GM13977 (cell line): Measurements from ENCODE around the gene B4GALNT1.

Experiments used
- DNase-seq: peaks from one replicate; pipeline ENCODE4 v3.0.0; 2012; ENCODE audit warnings: low spot score
- in situ Hi-C: fragments of 300-500 bp; cut with MboI; formaldehyde crosslinking; loops from one replicate; pipeline ENCODE4 v1.12.0; 2022; ENCODE audit warnings: low sequenced_read_pairs, low pct_unique_long_range_greater_than_20kb, mixed read lengths, inconsistent platforms; ENCODE audit not compliant: unreplicated experiment
- TF ChIP-seq, protein P1 (sequence below): IDR thresholded peaks from 2 replicates; pipeline ENCODE4 v1.5.1; 2012; ENCODE audit warnings: mild to moderate bottlenecking, control low read depth; ENCODE audit not compliant: insufficient read depth; ENCODE audit errors: extremely low read depth, missing control alignments

The B4GALNT1 gene

DNA sequence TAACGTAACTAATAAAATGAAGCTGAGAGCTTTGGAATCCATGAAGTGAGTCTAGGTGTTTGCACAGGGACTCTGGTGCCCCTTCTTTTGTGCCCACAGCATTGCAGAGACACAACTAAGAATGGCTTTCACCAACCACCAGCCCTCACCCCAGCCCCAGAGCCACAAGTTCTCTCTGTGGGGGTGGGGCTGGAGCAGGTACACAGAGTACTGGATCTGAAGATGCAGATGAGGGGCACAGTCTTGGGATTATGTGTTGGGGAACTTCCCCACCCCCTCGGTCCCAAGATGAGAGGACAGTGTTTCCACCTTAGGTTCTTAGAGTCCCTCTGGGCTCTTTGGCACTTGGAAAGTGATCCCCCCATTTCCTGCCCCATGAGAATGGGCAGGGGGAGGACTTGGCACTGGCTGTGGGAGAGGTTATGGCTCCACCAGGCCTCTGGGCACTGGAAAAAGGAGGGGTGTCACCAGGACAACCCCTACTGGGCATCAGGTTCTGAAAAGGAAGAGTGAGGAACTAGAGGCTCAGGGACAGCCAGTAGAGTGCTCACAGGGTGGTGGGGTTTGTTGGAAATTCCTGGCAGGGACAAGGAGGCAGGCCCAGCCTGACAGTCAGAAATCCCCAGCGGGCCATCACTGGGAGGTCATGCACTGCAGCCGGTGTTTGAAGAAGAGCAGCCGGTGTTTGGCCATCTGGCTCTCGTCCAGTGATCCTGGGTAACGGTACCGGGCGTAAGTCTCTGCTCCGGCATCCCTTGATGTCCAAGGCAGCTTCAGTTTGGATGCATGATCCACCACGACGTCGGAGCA, 6.7 kb downstream of the B4GALNT1 start:
- TF ChIP-seq, protein P1, sequence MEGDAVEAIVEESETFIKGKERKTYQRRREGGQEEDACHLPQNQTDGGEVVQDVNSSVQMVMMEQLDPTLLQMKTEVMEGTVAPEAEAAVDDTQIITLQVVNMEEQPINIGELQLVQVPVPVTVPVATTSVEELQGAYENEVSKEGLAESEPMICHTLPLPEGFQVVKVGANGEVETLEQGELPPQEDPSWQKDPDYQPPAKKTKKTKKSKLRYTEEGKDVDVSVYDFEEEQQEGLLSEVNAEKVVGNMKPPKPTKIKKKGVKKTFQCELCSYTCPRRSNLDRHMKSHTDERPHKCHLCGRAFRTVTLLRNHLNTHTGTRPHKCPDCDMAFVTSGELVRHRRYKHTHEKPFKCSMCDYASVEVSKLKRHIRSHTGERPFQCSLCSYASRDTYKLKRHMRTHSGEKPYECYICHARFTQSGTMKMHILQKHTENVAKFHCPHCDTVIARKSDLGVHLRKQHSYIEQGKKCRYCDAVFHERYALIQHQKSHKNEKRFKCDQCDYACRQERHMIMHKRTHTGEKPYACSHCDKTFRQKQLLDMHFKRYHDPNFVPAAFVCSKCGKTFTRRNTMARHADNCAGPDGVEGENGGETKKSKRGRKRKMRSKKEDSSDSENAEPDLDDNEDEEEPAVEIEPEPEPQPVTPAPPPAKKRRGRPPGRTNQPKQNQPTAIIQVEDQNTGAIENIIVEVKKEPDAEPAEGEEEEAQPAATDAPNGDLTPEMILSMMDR: no peak
- in situ Hi-C loops: no loop called here
- no peak for DNase-seq

DNA sequence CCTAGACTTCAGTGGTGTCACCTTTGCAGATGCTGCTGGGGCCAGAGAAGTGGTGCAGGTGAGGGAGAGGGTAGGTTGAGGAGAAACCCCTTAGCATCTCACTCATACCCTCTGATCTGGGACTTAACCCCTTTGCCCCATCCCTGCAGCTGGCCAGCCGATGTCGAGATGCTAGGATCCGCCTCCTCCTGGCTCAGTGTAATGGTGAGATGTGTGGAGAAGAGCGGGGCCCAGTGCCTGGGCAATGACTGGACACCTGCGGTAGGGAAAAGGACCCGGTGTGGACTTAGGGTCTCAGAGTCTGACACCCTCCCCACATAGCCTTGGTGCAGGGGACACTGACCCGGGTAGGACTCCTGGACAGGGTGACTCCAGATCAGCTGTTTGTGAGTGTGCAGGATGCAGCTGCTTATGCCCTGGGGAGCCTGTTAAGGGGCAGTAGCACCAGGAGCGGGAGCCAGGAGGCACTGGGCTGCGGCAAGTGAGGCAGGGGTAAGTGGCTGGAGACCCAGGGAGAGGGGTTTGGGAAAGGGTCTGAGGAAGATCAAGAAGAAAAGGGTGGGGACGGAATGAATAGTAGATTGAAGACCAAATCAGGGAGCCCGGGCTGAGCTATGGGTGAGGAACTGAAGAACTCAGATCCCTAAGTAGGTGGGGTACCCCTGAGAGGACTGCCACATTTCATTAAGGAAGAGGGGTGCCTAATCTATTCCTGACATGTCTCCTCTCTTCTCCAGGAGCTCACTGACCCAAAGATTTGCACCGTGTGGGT, 7.6 kb downstream of the B4GALNT1 start:
- in situ Hi-C loops: no loop called here
- TF ChIP-seq, protein P1: no peak

DNA sequence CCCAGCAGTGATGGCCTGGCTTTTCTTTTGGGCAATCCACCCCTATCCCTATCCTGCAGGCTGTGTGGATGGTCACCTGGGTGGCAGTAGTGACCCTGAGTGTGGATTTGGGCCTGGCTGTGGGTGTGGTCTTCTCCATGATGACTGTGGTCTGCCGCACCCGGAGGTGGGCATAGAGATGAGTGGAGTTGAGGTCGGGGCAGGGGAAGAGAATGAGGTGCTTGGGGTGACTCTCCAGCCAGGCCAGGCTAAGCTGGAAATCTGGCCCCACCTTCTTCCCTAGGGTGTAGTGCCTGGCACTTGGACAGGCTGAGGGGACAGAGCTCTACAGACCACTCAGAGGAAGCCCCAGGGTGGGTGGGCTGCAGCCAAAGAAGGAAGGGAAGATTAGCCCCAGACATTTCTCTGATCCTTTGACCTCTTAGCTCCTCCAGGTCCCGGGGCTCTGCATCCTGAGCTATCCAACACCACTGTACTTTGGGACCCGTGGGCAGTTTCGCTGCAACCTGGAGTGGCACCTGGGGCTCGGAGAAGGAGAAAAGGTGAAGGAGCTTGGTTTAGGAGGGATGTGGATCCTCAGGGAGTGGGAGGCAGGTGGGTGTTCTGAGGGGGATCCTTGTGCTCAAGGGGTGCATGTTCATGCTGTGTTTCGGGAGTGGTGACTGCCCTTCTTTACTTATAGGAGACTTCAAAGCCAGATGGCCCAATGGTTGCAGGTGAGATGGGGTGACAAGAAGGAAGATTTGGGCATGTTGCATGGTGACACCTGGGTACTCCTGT, 8.4 kb downstream of the B4GALNT1 start:
- no peak for DNase-seq
- TF ChIP-seq, protein P1: no peak
- in situ Hi-C loops: no loop called here

More for the DNA sequence above, 7.6 kb downstream of the B4GALNT1 start:
- DNase-seq: no peak

DNA sequence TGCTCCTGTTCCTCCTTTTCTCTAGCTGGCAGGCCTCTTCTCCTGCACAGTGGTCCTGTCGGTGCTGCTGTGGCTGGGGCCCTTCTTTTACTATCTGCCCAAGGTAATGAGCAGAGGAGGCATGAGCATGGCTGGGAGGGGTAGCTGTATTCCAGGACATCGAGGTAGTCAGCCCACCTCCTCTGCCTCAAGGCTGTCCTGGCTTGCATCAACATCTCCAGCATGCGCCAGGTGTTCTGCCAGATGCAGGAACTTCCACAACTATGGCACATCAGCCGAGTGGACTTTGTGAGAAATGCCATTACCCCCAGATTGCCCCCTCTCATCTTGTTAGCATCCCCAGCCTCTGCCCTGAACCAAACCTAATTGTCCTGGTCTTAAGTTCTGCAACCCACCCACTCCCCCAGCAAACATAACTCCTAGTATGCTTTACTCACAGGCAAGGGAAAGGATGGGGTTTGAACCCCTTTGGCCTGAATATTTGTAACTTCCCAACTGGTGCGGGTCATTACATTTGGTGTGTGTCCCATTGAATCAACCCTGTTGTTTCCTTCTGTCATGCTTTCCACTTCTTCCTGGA, 9.1 kb downstream of the B4GALNT1 start:
- in situ Hi-C loops: no loop called here
- TF ChIP-seq, protein P1: no peak

DNA sequence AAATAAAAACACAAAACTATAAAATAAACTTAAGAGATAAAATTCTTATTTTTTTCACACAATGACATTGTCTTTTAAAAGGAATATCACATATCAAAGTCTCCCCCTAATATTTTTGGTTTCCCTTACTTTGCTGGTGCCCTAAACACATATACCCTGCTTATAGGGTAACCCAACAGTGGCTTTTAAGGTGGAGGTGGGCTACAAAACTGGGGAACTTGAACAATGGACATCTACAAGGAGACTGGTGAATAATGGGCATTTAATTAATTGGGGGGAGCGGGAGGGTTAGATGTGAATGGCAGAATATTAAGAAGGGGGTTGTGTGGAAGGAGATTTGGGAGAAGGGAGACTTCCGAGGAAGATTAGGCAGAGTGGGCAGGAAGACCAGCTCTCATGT, 9.6 kb downstream of the B4GALNT1 start:
- DNase-seq: no peak
- in situ Hi-C loops: no loop called here
- TF ChIP-seq, protein P1: no peak

More for the DNA sequence above, 9.1 kb downstream of the B4GALNT1 start:
- DNase-seq: no peak
